Neuron (in vitro differentiated cells): ENCODE results near the gene PRMT9.

ENCODE experiments used
- H2AFZ ChIP-seq: one replicate; pipeline ENCODE4 v1.6.1; 2013; ENCODE audit warnings: low read depth, mild to moderate bottlenecking, inconsistent platforms, low read length, moderate library complexity
- H3K27me3 ChIP-seq: one replicate; pipeline ENCODE4 v1.6.1; 2013; ENCODE audit warnings: low read length; ENCODE audit not compliant: insufficient read depth
- H3K36me3 ChIP-seq: one replicate; pipeline ENCODE4 v1.6.1; 2013; ENCODE audit warnings: low read length; ENCODE audit not compliant: insufficient read depth
- H3K4me1 ChIP-seq: one replicate; pipeline ENCODE4 v1.6.1; 2013; ENCODE audit warnings: low read length; ENCODE audit not compliant: insufficient read depth
- H3K4me3 ChIP-seq: 2 replicates; pipeline ENCODE4 v1.5.1; 2013; ENCODE audit warnings: mild to moderate bottlenecking, low read length, moderate library complexity
- H3K9me3 ChIP-seq: one replicate; pipeline ENCODE4 v1.6.1; 2013; ENCODE audit warnings: low read length

PRMT9 gene

DNA sequence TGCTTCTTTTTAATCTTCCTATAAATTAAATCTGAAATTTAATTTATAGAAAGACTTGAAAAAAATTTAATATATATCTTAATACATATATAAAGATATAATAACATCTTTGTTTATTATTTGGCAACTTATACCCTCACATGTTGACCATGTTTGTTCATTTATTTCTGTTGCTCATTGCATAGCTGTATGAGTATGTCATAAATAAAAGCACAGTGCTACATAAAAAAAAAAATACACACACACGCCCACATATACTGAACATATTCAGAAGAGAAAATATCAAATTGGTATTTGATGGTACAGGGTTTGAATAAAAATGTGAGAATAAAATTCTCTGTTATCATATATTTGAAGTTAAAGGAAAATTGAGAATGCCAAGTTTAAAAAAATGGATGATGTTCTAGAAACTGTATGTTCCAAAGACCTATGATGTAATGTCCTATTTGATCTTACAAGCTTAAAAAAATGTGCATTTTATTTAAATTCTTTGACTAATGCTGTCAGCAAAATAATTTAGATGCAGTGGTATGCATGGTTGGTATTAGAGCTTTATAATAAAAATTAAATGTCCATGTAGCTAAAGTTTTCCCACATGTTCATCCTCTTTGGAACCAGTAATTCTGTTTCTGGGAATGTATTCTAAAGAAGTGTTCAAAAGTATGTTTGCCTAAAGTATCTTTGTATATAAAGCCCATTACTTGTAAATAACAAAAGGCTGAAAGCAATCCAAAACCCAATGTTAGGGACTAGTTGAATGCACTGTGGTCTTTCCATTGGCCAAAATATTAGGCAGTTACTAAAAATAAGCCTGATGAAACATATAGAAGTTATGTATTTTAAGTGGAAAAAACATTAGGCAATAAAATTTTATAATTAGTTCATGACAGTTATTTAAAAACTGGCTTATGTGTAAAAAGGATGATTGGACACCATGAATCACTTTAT, 53.9 kb downstream of the PRMT9 start:
- peaks cover 82% of the 10 kb centered on the region for H3K36me3 ChIP-seq
- H3K4me1 ChIP-seq: no peaks in the 10 kb centered on the region

DNA sequence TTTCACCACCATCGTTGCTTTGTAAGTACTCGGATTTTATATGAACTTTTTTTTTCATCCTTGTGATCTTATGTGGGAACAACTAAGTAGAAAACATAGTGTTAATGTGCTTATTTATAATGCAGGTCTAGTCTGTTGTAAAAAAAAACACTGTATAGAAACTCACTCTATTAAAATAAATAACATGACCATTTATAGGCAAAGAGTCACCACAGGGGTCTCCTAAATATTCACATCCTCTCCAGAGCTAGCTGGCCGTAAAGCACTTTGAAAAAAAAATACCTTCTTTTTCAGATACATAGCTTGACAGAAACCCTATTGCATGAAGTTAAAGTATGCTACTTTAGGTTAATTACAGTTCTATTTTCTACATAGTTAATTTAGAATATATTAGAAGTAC, 55.5 kb downstream of the PRMT9 start:
- Histone ChIP-seq H3K9me3 (no peaks in the 10 kb centered on the region), H3K4me1 (no peaks in the 10 kb centered on the region), H3K27me3 (no peaks in the 10 kb centered on the region), H3K36me3 (peaks cover 80% of the 10 kb centered on the region), H2AFZ (no peak overlapping the region), H3K4me3 (no peak overlapping the region)

More for the DNA sequence above, 53.9 kb downstream of the PRMT9 start:
- Histone ChIP-seq H3K9me3 (no peaks in the 10 kb centered on the region), H3K4me3 (no peak overlapping the region), H2AFZ (no peak overlapping the region), H3K27me3 (no peaks in the 10 kb centered on the region)

DNA sequence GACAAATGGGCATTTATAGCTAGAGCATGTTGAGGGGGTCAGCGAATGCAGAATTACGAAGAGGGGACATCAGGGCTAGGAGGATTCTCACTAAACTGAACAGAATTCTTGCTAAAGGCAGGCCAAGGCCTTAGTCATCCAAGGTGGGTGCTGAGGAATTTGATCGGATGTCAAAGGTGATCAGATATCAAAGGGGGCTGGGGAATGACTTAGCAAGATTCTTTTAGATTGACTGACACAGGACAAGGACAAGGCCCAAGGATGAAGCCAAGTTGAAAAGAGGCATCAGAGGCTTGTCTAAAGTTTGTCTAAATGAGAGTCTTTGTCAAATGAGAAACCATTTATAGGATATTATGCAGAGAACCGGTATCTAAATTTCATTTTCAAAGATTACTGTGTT, 57.1 kb downstream of the PRMT9 start:
- Histone ChIP-seq H3K36me3 (peaks cover 72% of the 10 kb centered on the region), H3K27me3 (no peaks in the 10 kb centered on the region), H3K9me3 (no peaks in the 10 kb centered on the region), H3K4me3 (no peak overlapping the region), H2AFZ (no peak overlapping the region), H3K4me1 (no peaks in the 10 kb centered on the region)

DNA sequence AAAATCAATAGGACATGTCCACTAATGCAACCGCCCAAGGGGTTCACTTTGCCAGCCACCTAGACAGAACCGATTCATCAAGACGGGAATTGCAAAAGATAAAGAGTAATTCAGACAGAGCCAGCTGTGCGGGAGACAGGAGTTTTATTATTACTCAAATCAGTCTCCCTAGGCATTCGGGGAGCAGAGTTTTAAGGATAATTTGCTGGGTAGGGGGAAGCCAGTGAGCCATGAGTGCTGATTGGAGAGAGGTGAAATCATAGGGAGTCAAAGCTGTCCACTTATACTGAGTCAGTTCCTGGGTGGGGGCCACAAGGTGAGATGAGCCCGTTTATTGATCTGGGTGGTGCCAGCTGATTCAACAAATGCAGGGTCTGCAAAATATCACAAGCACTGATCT, 58.2 kb downstream of the PRMT9 start:
- H3K9me3 ChIP-seq: no peaks in the 10 kb centered on the region
- H3K4me3 ChIP-seq: no peak overlapping the region
- no peak overlapping the region for H2AFZ ChIP-seq
- H3K36me3 ChIP-seq: peaks cover 69% of the 10 kb centered on the region
- no peaks in the 10 kb centered on the region for H3K27me3 ChIP-seq
- no peaks in the 10 kb centered on the region for H3K4me1 ChIP-seq

DNA sequence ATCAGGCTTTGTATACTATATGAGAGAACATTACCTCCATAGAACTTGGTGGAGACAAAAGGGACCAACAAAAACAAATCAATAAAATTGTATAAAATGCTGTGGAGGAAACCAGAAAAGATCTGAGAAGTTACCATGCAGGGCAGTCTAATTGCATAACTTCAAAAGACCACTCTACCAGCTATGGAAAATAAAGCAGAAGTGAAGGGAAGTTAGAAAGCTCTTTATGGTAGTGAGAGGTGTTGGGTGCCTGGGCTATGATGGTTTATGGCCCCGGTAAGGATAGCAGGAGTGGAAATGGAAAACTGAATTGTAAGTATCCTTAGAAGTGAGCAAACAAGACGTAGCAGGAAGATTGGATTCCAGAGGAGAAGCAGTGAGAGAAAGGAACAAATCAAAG, 63.6 kb downstream of the PRMT9 start:
- no peak overlapping the region for H3K4me3 ChIP-seq
- no peaks in the 10 kb centered on the region for H3K9me3 ChIP-seq
- no peak overlapping the region for H2AFZ ChIP-seq
- H3K27me3 ChIP-seq: no peaks in the 10 kb centered on the region
- H3K4me1 ChIP-seq: peaks cover 18% of the 10 kb centered on the region
- H3K36me3 ChIP-seq: peaks cover 28% of the 10 kb centered on the region

DNA sequence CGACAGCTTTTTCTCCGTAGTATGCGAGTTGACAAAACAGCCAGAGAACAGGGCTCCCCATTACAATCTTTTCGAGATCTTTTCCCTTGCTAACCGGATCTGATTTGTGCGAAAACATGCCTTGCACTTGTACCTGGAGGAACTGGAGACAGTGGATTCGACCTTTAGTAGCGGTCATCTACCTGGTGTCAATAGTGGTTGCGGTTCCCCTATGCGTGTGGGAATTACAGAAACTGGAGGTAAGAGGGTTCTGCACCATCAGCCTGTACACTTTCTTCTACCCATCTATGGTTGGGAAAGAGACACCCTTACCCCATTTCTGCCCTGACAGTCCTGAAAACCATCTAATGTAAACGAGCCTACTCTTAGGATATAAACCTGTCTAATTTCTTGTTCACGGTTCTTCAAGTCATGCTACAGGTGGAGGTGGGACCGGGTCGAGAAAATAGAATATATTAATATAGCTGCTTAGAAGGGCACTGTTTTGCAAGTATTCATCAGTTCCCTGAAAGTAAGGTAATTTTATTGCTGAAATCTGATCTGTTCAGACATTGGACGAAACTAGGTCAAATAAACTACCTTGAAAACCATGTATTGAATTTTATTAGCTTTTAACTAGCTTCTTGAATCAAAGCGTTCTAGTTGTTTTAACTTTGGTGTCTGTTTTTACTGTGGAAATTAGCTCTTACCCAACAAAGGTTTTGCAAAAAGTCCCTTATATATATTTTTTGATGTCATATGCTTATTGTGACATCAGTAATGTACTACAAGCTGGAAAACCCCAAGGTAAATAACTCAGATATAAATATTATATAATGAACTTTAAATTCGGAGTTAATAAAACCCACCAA, 65.9 kb downstream of the PRMT9 start:
- no peaks in the 10 kb centered on the region for H3K9me3 ChIP-seq
- peak overlapping the region; percentile 17 for H2AFZ ChIP-seq
- no peaks in the 10 kb centered on the region for H3K27me3 ChIP-seq
- H3K4me3 ChIP-seq: peak overlapping the region; percentile 77
- H3K4me1 ChIP-seq: peaks cover 18% of the 10 kb centered on the region
- H3K36me3 ChIP-seq: peaks cover 13% of the 10 kb centered on the region

DNA sequence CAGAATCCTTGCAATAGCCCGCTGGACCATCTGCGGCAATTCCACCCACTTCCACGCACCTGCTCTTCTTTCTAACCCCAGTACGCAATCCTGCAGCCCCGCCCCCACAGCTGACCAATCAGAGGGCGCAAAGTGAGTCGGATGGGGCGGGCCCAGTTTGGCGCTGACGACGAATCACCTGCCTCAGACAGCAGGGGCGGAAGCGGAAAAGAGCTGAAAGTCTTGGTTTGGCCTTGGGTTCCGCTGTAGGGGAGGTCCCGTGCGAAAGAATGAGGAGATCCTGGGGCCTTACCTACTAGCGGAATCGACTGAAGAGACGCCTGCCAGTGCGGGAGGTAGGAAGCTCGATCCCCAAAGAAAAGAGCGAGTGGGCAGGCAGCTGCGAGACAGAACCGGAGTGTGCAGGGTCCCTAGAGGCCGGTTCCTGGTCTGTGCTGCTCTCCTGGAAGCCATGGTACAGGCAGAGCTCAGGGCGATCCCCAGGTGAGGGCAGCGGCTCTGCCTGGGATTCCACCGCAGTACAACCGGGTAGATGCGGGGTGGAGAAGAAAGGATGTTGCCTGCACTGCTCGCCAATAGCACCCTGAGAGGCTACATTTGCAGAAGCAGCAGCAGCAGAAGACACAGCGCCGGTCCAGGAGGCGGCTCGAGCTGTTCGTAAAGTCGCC, 66.7 kb downstream of the PRMT9 start, which contains the start of gene TMEM184C:
TMEM184C (plus strand) TSS at position 225 of the 668 bp plus-strand sequence. CDS start 560 bp downstream, outside the sequence.
- Histone ChIP-seq H2AFZ (peak within 1 kb of the TSS; percentile 83), H3K4me1 (peaks cover 18% of the 10 kb centered on the region), H3K9me3 (no peaks in the 10 kb centered on the region), H3K36me3 (peaks cover 9% of the 10 kb centered on the region), H3K4me3 (peak within 1 kb of the TSS; percentile 77), H3K27me3 (no peaks in the 10 kb centered on the region)

DNA sequence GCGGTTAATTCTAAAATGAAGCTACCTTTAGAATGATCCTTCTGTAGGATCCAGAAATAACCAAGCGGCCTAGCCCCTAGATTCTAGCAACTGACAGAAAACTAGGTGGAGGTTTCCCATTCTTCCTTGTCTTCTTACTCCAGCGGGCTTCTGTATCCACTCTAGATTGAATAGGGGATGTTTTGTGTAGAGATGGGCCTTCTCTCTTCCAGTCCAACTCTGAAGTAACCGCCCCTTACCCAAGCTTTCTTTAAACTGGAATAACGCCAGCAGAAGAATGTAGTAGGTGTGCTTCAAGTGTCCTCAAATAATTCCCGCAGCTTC, 67.2 kb downstream of the PRMT9 start:
- Histone ChIP-seq H3K27me3 (no peaks in the 10 kb centered on the region), H3K4me1 (peaks cover 18% of the 10 kb centered on the region), H2AFZ (peak overlapping the region; percentile 83), H3K9me3 (no peaks in the 10 kb centered on the region), H3K4me3 (peak overlapping the region; percentile 77), H3K36me3 (peaks cover 9% of the 10 kb centered on the region)

DNA sequence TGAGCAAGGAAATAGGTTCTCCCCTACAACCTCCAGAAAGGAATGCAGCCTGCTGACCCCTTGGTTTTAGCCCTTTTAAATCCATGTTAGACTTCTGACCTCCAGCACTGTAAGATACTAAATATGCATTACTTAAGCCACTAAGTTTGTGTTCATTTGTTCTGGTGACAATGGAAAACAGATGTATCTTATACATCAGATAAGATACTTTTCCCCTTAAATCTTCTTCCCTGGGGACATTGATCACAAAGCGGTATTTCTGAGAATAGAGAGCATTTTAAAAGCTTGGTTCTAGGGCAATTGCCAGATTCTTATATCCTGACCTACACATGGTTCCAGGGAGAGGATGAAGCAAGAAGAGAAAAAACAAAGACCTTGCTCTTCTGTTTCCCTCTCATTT, 73.3 kb downstream of the PRMT9 start:
- Histone ChIP-seq H3K9me3 (no peaks in the 10 kb centered on the region), H3K27me3 (no peaks in the 10 kb centered on the region), H3K36me3 (no peaks in the 10 kb centered on the region), H3K4me1 (peaks cover 8% of the 10 kb centered on the region), H3K4me3 (no peak overlapping the region), H2AFZ (no peak overlapping the region)

DNA sequence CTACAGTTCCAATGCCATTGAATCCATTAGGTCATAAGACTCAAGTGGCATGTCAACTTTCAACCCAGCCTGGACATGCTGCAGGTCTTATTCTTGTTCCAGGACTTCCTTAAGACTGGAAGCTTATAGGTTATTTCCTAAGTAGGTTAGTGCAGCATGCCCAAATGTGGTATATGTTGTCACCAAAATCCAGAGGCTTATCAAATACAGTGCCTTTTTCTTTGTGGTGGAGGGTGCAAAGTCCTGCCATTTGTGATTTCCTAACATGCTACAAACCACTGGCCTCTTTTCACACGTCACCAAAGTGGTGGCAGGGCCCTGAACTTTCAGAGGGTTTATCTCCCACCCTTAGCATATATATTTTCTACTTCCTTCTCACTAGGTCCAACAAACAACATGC, 76.5 kb downstream of the PRMT9 start:
- Histone ChIP-seq H2AFZ (no peak overlapping the region), H3K36me3 (no peaks in the 10 kb centered on the region), H3K4me1 (peaks cover 11% of the 10 kb centered on the region), H3K27me3 (no peaks in the 10 kb centered on the region), H3K4me3 (no peak overlapping the region), H3K9me3 (no peaks in the 10 kb centered on the region)

DNA sequence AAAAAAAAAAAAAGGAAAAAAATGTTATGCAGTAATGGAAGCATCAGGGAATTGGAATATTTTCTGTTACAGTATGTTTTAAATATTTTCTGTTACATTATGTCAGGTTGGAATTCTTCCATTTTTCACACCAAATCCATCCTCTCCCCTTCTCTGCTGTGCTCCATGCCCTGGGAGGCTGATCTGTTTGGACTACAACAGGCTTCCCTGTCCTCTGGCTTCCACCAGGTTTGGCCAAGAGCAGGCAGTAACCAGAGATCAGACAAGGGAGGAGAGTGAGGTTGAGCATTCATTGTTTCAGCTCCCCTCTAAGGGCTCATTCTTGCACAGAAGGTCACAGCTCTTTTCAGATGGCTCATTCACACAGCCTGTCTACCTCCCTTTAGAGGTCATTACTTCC, 78.5 kb downstream of the PRMT9 start:
- Histone ChIP-seq H3K4me1 (peaks cover 7% of the 10 kb centered on the region), H2AFZ (no peak overlapping the region), H3K27me3 (no peaks in the 10 kb centered on the region), H3K4me3 (no peak overlapping the region), H3K36me3 (no peaks in the 10 kb centered on the region), H3K9me3 (no peaks in the 10 kb centered on the region)

DNA sequence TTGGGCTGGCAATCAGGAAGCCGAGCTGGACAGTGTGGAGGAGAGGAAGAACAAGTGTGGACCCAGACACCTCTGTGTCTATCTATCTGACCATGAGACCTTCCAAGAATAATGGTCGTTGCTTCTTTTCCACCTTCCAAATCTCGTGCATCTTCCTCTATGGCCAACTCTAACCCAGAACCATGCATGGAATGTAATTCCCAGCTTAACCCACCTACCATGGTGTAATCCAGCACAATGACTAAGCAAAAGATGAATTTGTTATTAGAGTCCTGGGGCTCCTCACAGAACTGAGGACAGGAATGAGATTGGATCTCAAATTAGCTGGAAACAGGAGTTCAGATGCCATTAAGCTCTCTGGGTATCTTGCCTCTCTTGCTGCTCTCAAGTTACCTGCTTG, 84.2 kb downstream of the PRMT9 start:
- no peaks in the 10 kb centered on the region for H3K4me1 ChIP-seq
- no peaks in the 10 kb centered on the region for H3K9me3 ChIP-seq
- no peak overlapping the region for H3K4me3 ChIP-seq
- no peaks in the 10 kb centered on the region for H3K27me3 ChIP-seq
- H3K36me3 ChIP-seq: no peaks in the 10 kb centered on the region
- no peak overlapping the region for H2AFZ ChIP-seq

DNA sequence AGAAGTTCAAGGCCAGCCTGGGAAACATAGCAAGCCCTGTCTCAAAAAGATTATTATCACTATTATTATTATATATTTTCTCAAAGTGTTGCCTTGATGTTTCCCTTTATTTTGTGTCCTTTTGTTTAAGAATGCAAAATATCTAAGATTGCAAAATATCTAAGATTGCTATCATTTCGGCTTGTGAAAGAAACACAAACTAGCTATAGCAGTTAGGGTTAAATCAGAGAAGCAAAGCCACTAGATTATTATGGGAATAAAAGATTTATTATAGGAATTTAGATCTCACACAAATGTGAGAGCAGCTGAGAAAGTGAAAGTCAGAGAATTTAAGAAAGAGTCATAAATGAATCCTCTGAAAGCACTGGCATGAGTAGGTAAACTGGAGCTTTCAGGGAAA, 84.8 kb downstream of the PRMT9 start:
- no peaks in the 10 kb centered on the region for H3K27me3 ChIP-seq
- no peaks in the 10 kb centered on the region for H3K9me3 ChIP-seq
- H3K4me1 ChIP-seq: no peaks in the 10 kb centered on the region
- no peaks in the 10 kb centered on the region for H3K36me3 ChIP-seq
- no peak overlapping the region for H3K4me3 ChIP-seq
- H2AFZ ChIP-seq: no peak overlapping the region
